ENCODE data around the gene MOB1B. TPM values are rescaled to one million over a fixed set of nuclear protein-coding genes. Genes with fewer than 3 reads are reported as not detected.

MOB1B gene
- total RNA-seq, 1 donor from 2014 or later = 48.2 TPM

GRCh38 chr4:70980196-70980595, 78.0 kb downstream of the MOB1B start:
- H3K4me3 Mint-ChIP-seq = no peak overlapping the region
- no peak overlapping the region for H3K27ac Mint-ChIP-seq
- H3K9me3 Mint-ChIP-seq = no peaks in the 10 kb centered on the region

GRCh38 chr4:70984106-70984505, 81.9 kb downstream of the MOB1B start:
- Mint-ChIP-seq H3K27me3 (no peaks in the 10 kb centered on the region), H3K36me3 (peaks cover 9% of the 10 kb centered on the region), H3K4me3 (no peak overlapping the region), H3K9me3 (no peaks in the 10 kb centered on the region), H3K27ac (no peak overlapping the region), H3K4me1 (ENCODE audit: unreplicated experiment) (peaks cover 7% of the 10 kb centered on the region)
- TF ChIP-seq, protein P1, sequence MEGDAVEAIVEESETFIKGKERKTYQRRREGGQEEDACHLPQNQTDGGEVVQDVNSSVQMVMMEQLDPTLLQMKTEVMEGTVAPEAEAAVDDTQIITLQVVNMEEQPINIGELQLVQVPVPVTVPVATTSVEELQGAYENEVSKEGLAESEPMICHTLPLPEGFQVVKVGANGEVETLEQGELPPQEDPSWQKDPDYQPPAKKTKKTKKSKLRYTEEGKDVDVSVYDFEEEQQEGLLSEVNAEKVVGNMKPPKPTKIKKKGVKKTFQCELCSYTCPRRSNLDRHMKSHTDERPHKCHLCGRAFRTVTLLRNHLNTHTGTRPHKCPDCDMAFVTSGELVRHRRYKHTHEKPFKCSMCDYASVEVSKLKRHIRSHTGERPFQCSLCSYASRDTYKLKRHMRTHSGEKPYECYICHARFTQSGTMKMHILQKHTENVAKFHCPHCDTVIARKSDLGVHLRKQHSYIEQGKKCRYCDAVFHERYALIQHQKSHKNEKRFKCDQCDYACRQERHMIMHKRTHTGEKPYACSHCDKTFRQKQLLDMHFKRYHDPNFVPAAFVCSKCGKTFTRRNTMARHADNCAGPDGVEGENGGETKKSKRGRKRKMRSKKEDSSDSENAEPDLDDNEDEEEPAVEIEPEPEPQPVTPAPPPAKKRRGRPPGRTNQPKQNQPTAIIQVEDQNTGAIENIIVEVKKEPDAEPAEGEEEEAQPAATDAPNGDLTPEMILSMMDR (conservative IDR thresholded peaks at IDR 0.05) = no peak
- DNase-seq (ENCODE audit: extremely low spot score, unreplicated experiment) = no peak

More at GRCh38 chr4:70980196-70980595, 78.0 kb downstream of the MOB1B start:
- no peak for DNase-seq (ENCODE audit: extremely low spot score, unreplicated experiment)
- Mint-ChIP-seq H3K4me1 (ENCODE audit: unreplicated experiment) (peaks cover 10% of the 10 kb centered on the region), H3K27me3 (no peaks in the 10 kb centered on the region), H3K36me3 (peaks cover 24% of the 10 kb centered on the region)
- TF ChIP-seq, protein P1 (conservative IDR thresholded peaks at IDR 0.05) = no peak

DNA sequence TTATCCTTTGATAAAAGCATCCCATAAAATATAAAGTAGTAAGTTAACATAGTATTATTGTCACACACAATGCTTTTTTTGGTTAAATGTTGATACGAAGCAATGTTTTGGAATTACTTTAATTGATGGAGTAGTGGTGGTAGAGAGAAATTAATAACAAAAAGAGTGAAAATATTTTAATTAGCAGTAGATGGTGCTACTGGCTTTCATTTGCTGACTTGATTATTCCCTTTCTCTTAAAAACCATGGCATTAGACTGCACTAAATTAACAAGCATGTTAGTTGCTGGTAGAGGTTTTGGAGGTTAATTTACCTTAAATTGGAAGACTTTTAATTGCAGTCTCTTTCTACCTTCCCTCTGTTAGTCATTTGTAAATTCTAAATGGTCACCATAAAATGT, 82.4 kb downstream of the MOB1B start:
- TF ChIP-seq, protein P1 (conservative IDR thresholded peaks at IDR 0.05) = no peak
- Mint-ChIP-seq H3K4me3 (no peak overlapping the region), H3K9me3 (no peaks in the 10 kb centered on the region), H3K4me1 (ENCODE audit: unreplicated experiment) (peaks cover 2% of the 10 kb centered on the region), H3K36me3 (peaks cover 7% of the 10 kb centered on the region), H3K27ac (no peak overlapping the region), H3K27me3 (no peaks in the 10 kb centered on the region)
- no peak for DNase-seq (ENCODE audit: extremely low spot score, unreplicated experiment)

GRCh38 chr4:70991596-70991995, 89.4 kb downstream of the MOB1B start:
- H3K27me3 Mint-ChIP-seq = no peaks in the 10 kb centered on the region
- no peak overlapping the region for H3K27ac Mint-ChIP-seq
- peaks cover 6% of the 10 kb centered on the region for H3K36me3 Mint-ChIP-seq
- DNase-seq (ENCODE audit: extremely low spot score, unreplicated experiment) = no peak
- H3K4me1 Mint-ChIP-seq (ENCODE audit: unreplicated experiment) = peaks cover 20% of the 10 kb centered on the region
- no peak overlapping the region for H3K4me3 Mint-ChIP-seq
- TF ChIP-seq, protein P1 (conservative IDR thresholded peaks at IDR 0.05) = no peak
- no peaks in the 10 kb centered on the region for H3K9me3 Mint-ChIP-seq

DNA sequence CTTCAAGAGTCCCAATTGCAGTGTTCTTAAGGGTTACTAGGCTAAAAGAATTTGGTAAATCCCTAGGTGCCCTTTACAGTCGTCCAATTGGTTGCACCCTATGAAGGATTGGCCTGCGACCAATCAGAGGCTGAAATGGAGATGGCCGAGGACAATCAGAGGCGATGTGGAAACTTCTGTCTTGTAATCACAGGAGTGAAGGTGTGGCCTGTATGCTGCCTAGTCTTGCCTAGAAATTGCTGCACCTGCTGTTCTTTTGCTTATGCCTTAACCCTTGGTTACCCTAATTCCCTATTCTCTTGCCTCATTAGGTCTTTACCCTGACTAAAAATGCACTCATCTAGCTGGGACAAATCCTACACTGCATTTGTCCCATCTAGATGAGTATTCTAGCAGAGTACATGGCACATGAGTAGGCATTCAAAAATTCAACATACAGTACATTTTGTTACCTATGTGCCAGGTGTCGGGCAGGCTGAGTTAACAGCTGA, 90.3 kb downstream of the MOB1B start:
- Mint-ChIP-seq H3K36me3 (peaks cover 6% of the 10 kb centered on the region), H3K4me1 (ENCODE audit: unreplicated experiment) (peaks cover 28% of the 10 kb centered on the region), H3K27ac (peak overlapping the region; percentile 90), H3K9me3 (no peaks in the 10 kb centered on the region), H3K27me3 (no peaks in the 10 kb centered on the region), H3K4me3 (peak overlapping the region; percentile 94)
- no peak for DNase-seq (ENCODE audit: extremely low spot score, unreplicated experiment)
- TF ChIP-seq, protein P1 (conservative IDR thresholded peaks at IDR 0.05) = no peak

Data from type B pancreatic cell (in vitro differentiated cells).